Measurements from ENCODE around the gene DLL4.
A peak's percentile ranks its signal among the peaks of the same experiment; 100 is the strongest.

The DLL4 gene

DNA sequence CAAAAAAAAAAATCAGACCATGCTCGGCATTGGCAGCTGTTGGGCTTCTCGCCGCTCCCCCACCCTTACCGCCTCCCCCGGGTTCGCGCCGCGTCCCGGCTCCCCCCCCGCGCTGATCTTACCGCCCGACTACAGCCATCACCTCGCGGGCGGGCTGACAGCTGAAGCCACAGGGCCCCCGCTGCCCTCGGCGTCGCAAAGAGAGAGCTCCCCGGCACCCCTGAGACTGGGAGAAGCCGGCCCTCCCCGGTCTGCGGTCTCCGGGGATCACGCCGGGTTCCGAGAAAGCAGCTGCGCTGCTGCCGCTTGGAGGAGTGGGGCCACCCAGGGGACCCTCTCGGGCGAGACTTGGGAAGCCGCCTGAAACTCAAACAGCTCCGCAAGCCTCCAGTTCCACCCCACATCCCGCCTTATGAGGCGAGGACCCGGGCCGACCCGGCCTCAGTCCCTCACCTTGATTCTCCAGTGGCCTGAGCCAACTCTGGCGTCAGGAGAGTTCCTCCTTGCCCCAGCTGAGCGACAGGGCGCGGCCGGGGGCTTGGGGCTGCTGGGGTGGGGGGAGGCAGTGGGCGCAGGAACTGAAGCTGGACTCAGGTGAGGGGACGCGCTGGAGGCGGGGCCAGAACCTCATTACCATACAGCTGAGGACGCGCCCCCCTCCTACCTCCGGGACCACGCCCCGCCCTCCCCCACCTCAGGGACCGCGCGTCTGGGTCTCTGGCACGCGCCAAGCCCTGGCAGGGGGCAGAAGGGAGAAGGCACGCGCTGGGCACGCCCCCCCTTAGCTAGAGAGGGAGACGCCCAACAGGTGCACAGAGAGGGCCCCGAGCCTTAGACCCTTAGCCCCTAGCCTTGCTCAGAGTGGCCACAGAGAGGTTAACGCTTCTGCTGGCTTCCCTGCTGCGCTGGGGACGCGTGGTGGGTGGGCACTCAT is 1.0 kb upstream of the DLL4 start:
- DNase-seq, result peak; percentile 29

DNA sequence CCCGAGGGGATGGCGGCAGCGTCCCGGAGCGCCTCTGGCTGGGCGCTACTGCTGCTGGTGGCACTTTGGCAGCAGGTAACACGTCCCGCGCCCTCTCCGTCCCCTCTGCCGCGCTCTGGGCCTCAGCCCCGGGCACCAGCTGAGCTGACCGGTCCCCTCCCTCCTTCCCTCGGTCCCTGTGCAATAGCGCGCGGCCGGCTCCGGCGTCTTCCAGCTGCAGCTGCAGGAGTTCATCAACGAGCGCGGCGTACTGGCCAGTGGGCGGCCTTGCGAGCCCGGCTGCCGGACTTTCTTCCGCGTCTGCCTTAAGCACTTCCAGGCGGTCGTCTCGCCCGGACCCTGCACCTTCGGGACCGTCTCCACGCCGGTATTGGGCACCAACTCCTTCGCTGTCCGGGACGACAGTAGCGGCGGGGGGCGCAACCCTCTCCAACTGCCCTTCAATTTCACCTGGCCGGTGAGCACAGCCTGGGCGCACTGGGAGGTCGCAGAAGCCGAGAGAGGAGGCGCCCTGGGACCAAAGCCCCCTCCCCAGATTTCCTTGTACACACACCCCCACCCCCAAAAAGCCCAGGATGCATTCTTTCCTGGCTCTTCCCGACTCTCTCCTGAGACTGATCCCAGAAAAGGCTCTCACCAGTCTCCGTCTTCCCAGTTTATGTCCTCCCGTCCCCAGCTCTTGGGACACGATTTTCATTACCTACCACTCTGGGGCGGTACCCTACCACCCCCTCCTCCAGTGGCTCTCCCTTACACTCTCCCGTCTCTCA is 705 bp downstream of the DLL4 start:
- DNase-seq, result peak; percentile 35

DNA sequence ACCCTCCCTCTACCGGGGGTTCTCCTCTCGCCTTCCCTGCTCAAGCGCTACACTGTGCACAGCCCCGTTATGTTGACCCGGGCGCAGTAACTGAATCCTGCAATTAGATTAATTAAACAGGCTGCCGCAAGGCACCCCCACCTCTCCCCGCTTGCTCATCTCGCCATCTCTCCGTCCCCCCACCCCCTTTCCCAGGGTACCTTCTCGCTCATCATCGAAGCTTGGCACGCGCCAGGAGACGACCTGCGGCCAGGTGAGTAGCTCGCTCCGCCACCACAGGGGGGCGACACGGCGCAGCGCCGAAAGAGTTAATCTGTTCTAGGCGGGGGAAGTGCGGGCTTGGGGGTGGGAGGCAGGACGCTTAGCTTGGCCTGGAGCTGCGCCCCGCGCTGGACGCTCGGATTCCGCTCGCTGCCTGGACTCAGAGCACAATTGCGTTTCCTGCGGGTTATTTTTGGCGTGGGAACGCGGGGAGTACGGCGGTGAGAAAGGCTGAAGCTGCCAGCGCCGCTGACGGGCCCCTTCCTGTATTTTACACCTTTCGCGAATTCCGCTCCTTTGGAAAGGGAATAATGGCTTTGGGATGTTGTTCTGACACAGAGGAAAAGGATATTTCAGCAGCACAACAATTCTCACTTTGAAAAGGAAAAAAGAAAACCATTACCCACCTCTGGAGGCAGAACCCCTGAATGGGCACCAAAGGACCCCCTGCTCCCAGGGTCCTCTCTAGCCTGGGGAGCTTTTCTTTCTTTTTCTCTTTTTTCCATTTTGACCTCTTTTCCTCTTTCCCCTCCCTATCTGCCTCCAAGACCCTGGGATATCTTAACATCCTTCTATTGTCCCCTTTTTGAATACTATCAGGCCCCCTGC is 1.5 kb downstream of the DLL4 start:
- DNase-seq, result peak; percentile 66

DNA sequence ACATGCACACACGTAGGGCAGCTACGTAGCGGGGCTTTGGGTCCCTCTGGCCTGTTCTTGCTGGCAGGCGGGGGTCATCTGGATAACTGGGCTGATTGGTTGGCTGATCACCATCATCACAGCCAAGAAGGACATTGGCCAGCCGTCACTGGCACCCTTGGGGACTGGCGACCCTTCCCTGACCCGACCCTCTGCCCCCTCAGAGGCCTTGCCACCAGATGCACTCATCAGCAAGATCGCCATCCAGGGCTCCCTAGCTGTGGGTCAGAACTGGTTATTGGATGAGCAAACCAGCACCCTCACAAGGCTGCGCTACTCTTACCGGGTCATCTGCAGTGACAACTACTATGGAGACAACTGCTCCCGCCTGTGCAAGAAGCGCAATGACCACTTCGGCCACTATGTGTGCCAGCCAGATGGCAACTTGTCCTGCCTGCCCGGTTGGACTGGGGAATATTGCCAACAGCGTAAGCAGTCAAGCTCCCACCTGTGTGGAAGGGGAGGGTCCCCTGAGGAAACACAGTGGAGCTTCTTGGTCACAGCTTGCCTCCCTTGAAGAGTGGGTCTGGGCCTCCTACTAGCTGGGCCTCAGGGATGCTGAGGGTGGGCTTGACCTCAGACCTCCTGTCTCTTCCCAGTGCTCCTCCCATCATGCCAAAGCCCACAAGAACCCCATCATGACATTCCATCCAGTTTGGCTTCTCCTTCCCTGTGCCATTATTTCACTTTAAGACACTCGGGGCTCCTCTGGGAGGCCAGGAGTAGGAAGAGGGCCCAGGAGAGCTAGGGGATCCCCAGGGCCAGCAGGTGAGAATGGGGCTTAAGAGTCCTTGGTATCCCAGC is 2.4 kb downstream of the DLL4 start:
- no peak for DNase-seq

DNA sequence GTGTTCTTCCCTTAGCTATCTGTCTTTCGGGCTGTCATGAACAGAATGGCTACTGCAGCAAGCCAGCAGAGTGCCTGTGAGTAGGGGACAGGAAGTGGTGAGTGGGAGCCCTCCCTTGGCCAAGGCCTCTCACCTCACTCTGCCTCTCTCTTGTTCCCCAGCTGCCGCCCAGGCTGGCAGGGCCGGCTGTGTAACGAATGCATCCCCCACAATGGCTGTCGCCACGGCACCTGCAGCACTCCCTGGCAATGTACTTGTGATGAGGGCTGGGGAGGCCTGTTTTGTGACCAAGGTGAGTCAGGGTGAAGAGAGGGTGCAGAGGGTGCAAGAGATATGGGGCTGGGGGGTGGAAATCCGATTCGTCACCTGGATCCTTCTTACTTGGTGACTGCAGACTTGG is 3.0 kb downstream of the DLL4 start:
- no peak for DNase-seq

DNA sequence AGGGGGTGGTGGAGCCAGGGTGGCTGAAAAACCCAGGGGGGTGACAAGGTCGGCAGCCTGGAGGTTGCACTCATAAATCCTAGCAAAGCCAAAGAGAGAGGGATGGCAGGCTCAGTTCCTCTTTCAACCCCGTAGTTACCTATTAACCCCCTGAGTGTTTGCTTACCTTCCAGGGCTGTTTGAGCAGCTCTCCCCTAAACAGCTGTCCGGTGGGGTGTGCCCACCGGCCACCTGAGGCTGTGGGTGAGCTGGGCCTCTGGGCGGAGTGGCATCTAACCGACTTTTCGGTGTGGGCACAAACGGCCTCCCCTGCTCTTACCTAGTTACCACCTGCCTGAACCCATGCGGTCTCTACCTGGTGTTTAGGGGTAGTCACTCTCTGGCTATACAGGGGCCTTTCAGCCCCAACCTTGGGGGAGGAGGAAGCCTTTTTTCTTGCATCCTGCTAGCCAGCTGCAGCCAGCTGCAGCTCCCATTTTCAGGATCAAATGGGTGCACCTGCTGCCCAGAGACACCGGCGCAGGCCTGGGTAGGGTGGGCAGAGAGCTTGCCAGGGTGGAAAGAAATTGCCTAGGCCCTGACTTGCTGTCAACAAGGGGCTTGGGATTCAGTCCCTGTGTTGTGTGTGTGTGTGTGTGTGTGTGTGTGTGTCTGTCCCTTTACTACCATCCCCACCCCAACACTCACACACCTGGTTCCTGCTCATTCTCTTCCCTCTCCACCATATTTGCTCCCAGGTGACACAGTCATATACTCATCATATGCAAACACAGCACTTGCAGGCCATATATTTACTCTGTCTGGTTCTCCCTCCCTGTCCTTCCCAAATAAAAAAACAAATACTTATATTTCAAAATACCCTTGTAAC is 3.7 kb downstream of the DLL4 start:
- no peak for DNase-seq

DNA sequence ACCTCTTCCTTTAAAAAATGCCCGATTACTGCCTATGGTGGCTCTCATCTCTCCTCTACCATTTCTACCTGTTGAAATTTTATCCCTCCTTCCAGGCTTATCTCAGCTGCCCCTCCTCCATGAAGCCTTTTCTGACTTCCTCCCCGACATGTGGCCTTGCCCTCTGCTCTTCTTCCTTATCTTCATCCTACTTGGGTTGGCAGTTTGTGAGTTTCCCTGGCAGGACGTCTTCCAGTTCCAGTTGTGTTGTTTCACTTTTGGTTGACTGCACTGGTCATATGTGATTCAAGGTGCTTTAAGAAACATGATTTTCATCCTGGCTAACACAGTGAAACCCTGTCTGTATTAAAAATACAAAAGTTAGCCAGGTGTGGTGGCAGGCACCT is 4.4 kb downstream of the DLL4 start:
- DNase-seq, result no peak

DNA sequence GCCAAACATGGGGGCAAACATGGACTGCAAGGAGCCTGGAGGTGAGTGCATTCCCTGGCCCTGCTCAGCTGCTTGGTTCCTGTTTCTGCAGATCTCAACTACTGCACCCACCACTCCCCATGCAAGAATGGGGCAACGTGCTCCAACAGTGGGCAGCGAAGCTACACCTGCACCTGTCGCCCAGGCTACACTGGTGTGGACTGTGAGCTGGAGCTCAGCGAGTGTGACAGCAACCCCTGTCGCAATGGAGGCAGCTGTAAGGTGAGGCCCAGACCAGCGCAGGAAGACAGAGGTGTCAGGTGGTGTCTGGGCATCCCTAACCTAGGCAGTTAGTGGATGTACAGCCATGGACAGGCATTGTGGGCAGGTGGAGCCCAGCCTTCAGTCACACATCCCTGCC is 5.3 kb downstream of the DLL4 start:
- DNase-seq, result no peak

DNA sequence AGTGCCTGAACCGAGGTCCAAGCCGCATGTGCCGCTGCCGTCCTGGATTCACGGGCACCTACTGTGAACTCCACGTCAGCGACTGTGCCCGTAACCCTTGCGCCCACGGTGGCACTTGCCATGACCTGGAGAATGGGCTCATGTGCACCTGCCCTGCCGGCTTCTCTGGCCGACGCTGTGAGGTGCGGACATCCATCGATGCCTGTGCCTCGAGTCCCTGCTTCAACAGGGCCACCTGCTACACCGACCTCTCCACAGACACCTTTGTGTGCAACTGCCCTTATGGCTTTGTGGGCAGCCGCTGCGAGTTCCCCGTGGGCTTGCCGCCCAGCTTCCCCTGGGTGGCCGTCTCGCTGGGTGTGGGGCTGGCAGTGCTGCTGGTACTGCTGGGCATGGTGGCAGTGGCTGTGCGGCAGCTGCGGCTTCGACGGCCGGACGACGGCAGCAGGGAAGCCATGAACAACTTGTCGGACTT is 7.1 kb downstream of the DLL4 start:
- DNase-seq, result no peak

DNA sequence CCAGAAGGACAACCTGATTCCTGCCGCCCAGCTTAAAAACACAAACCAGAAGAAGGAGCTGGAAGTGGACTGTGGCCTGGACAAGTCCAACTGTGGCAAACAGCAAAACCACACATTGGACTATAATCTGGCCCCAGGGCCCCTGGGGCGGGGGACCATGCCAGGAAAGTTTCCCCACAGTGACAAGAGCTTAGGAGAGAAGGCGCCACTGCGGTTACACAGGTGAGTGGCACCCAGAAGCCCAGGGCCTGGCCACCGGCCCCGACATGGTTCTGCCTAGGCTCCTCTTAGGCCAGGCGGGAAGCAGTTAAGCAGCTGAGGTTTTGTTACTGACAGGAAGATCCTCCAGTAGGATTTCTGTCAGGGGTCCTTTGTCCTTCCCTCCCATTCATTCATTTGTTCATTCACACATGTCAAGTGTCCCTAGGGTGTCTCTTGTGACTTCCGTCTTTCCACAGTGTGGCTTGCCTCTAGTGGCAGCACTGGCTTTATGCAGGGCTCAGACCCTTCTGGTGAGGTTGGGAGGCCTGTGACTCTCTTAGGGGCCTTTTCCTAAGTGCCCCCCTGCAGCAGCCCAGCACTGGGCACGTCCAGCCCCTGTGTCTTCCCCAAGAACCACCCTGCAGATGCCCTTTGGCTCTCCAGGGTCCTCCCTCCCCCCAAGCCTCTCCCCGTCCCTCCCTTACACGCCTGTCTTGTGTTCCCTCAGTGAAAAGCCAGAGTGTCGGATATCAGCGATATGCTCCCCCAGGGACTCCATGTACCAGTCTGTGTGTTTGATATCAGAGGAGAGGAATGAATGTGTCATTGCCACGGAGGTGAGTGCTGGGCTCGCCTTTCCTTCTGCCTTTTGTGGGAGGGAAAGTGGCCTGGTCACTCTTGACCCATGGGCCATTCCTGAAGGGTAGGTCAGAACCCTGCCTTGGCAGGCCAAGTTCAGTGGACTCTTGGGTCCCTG is 7.8 kb downstream of the DLL4 start:
- DNase-seq, result no peak

DNA sequence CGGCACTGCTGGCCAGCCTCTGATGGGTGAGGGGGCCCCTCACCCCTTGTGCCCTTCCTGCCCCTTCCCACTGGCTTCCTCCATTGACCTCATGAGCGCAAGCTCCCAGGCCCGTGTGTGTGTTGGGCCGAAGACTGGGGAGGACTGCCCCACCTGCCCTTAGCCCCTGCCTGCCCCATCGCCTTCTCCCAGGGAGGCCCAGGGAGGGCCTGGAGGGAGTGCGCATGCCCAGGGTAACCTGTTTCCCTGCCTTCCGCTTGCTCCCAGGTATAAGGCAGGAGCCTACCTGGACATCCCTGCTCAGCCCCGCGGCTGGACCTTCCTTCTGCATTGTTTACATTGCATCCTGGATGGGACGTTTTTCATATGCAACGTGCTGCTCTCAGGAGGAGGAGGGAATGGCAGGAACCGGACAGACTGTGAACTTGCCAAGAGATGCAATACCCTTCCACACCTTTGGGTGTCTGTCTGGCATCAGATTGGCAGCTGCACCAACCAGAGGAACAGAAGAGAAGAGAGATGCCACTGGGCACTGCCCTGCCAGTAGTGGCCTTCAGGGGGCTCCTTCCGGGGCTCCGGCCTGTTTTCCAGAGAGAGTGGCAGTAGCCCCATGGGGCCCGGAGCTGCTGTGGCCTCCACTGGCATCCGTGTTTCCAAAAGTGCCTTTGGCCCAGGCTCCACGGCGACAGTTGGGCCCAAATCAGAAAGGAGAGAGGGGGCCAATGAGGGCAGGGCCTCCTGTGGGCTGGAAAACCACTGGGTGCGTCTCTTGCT is 8.8 kb downstream of the DLL4 start:
- peak; percentile 59 for DNase-seq

DNA sequence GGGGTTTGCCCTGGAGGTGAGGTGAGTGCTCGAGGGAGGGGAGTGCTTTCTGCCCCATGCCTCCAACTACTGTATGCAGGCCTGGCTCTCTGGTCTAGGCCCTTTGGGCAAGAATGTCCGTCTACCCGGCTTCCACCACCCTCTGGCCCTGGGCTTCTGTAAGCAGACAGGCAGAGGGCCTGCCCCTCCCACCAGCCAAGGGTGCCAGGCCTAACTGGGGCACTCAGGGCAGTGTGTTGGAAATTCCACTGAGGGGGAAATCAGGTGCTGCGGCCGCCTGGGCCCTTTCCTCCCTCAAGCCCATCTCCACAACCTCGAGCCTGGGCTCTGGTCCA is 9.4 kb downstream of the DLL4 start:
- DNase-seq, result no peak

DNA sequence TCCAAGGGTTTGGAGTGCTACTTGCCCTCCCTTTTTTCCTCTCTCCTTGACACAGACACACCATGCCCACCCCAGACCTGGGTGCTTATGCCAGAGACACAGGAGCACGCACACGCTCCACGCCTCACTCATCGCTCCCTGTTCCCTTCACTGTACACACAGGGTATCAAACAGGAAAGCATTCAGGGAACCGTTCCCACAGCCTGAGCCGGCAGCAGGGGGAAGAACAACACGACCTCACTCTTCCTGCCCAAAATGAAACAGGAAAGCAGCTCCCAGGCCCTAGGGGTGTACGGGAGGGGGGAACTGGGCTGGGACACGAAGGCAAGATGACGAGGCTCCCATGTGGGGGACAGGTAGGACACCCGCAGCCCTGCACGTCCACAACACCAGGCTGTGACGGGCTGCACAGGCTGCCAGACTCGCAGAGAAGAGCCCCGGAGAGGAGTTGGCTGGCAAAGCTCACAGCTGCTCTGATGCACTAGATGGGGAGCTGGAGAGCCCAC is 11.2 kb downstream of the DLL4 start:
- DNase-seq, result no peak

DNA sequence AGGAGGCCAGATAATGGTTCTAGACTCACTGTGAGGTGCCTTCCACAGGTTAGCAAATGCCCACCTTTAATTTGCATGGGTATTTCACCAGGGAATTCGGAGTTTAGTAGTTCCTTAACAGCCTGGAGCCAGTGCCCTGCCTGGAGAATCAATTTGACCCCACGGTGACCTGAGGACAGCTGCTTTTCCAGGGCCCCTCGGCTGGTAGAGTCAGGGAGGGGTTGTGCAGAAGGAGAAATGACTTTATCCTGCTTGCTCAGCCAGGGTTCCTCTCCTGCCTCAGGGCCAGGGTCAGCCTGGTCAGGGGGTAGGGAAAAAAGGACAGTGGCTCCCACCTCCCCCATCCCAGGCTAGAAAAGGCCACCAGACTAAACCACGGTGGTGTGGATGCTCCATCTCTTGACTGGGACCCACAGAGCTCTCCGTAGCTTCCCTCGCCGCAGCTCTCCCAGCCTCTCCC is 12.0 kb downstream of the DLL4 start:
- no peak for DNase-seq

DNA sequence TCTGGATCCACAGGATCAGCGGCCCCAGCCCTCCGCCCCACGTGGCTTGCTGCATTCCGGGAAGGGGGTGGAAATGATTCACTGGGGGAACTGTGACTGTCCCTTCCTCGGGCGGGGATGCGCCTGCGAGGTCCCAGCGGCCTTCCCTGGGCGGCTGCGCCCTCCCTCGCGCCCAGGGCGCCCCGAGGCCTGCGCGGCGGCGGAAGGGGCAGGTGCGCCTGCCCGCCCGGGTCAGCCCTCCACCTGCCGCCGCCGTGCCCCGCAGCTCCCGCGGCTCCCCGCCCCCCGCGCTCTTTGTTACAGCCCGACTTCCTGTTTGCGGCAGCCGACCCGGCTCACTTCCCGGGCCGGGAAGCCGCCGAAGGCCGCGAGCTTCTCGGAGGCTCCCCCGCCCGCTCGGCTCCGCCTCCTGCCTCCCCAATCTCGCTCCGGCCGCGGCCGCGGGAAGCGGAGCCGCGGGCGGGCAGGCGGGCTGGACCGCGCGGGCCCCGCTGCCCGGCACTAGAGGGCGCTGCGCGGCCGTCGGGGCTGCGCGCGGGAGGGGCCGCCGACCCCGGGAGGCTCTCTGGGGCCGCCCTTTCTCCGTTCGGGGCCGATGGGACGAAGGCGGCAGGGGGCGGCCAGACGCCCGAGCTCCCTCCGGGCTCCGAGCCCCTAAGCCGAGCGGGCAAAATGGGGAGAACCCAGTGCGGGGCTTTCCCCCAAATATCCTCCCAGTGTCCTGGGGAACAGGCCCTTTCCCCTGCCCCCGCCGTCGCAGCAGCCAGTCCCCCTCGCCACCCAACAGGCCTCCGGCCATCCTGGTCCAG is 12.6 kb downstream of the DLL4 start:
- DNase-seq, result peak; percentile 81

DNA sequence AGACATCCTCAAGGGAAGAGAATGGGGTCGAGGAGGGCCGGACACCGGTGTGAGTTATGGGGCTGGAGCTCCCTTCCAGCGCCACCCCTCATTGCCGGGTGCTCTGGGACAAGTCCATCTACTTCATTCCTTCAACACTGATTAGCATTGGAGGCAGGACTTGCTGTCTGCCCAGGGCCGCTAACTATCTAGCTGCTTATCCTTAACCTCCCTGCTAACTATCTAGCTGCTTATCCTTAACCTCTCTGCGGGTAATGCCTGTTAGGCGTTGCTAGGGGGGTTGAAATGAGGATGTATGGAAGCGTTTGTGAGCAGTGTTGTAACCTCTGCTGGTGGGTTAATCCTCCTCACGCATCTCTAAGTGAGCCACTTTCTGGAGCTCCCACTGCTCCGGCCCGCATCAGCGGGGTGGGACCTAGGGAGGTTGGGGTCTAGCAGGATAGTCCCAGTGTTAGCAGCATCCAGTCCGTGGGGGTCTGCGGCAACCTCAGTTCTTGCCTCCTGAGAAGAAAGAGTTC is 13.3 kb downstream of the DLL4 start:
- no peak for DNase-seq

DNA sequence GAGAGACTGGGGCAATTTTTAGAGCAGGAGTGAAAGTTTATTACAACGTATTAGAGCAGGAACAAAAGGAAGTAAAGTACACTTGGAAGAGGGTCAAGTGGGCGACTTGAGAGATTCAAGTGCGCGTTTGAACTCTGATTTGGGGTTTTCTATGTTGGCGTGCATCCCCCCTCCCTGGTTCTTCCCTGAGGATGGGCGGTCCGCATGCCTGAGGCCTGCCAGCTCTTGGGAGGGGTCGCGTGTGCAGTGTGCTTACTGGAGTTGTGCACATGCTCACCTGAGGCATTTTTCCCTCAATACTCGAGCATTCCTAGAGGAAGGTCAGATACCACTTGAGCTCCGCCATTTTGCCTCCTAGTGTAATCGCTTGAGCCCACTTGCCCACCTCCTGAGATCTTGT is 13.7 kb downstream of the DLL4 start:
- DNase-seq, result no peak
